Body of pancreas (tissue), 4 donors: ENCODE data around the gene RNF168.

ENCODE experiments used
- POLR2A ChIP-seq, 3 donors: fragments of 450-650 bp; IDR thresholded peaks; one replicate each; pipeline ENCODE4 v1.6.1; 2016; ENCODE audit warnings: antibody characterized with exemption in 3 of 3, mild to moderate bottlenecking in 2 of 3
- TF ChIP-seq, protein P1 (sequence below), 7 experiments: fragments of 450-650 bp in 4 of 7; fragments of 200-600 bp in 3 of 7; sonication (generic) in 3 of 7; IDR thresholded peaks; one replicate each; pipeline ENCODE4 v1.5.1; 2016 to 2019; ENCODE audit warnings: antibody characterized with exemption in 7 of 7

DNA sequence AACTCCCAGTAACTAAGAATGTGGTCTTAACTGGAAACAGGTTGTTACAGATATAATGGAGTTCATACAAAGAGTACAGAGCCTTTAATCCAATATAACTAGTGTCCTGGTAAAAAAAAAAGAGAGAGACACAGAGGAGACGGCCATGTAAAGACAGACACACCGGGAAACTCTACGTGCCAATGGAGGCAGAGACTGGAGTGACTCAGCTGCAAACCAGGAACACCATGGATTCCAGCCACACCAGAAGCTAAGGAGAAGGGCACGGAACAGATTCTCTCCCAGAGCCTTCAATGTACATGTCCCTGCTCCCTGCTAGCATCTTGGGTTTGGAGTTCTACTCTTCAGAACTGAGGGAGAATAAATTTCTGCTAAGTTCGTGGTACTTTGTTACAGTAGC is 4.5 kb downstream of the RNF168 start:
- no peak for TF ChIP-seq POLR2A (IDR thresholded peaks at IDR 0.05)
- TF ChIP-seq, protein P1, sequence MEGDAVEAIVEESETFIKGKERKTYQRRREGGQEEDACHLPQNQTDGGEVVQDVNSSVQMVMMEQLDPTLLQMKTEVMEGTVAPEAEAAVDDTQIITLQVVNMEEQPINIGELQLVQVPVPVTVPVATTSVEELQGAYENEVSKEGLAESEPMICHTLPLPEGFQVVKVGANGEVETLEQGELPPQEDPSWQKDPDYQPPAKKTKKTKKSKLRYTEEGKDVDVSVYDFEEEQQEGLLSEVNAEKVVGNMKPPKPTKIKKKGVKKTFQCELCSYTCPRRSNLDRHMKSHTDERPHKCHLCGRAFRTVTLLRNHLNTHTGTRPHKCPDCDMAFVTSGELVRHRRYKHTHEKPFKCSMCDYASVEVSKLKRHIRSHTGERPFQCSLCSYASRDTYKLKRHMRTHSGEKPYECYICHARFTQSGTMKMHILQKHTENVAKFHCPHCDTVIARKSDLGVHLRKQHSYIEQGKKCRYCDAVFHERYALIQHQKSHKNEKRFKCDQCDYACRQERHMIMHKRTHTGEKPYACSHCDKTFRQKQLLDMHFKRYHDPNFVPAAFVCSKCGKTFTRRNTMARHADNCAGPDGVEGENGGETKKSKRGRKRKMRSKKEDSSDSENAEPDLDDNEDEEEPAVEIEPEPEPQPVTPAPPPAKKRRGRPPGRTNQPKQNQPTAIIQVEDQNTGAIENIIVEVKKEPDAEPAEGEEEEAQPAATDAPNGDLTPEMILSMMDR (IDR thresholded peaks at IDR 0.05), result no peak
